ENCODE data around the gene CEP104.
"Not testable (repeated sequence)": the region's sequence is repeated elsewhere in the genome, so short reads cannot be mapped to it uniquely, and the experiment has no call there.

CEP104 gene

GRCh38 chr1:3821447-3821846, 35.6 kb downstream of the CEP104 start:
- DNase-seq, result no peak

- DNase-seq, result no peak
Measured at GRCh38 chr1:3821004-3821403, 36.0 kb downstream of the CEP104 start.

GRCh38 chr1:3820316-3820715, 36.7 kb downstream of the CEP104 start:
- no peak for DNase-seq

GRCh38 chr1:3819771-3820200, 37.2 kb downstream of the CEP104 start:
- no peak for DNase-seq

- DNase-seq, result no peak
Measured at GRCh38 chr1:3817821-3818597, 39.0 kb downstream of the CEP104 start.

- no peak for DNase-seq
Measured at GRCh38 chr1:3817138-3817740, 39.8 kb downstream of the CEP104 start.

GRCh38 chr1:3816331-3817137, 40.5 kb downstream of the CEP104 start:
- DNase-seq, result no peak

- DNase-seq, result no peak
Measured at GRCh38 chr1:3814771-3815561, 42.0 kb downstream of the CEP104 start.

- DNase-seq, result no peak
Measured at GRCh38 chr1:3814065-3814464, 42.9 kb downstream of the CEP104 start.

- no peak for DNase-seq
Measured at GRCh38 chr1:3811595-3811911, 45.5 kb downstream of the CEP104 start.

- not testable (repeated sequence) for DNase-seq
Measured at GRCh38 chr1:3810149-3810761, 46.8 kb downstream of the CEP104 start.

GRCh38 chr1:3809680-3810079, 47.3 kb downstream of the CEP104 start:
- DNase-seq, result no peak

GRCh38 chr1:3807769-3808168, 49.2 kb downstream of the CEP104 start:
- DNase-seq, result no peak

GRCh38 chr1:3805038-3805437, 52.0 kb downstream of the CEP104 start:
- DNase-seq, result no peak

- not testable (repeated sequence) for DNase-seq
Measured at GRCh38 chr1:3804627-3804944, 52.4 kb downstream of the CEP104 start.

- DNase-seq, result no peak
Measured at GRCh38 chr1:3803905-3804626, 52.9 kb downstream of the CEP104 start.

- not testable (repeated sequence) for DNase-seq
Measured at GRCh38 chr1:3800795-3801194, 56.2 kb downstream of the CEP104 start.

GRCh38 chr1:3799976-3800685, 56.9 kb downstream of the CEP104 start:
- no peak for DNase-seq

GRCh38 chr1:3796215-3797061, 60.6 kb downstream of the CEP104 start, which contains the start of gene LRRC47:
LRRC47 (minus strand) TSS chr1:3796498; CDS start chr1:3796476, 22 bp downstream.
- peak; percentile 92 for DNase-seq

Measured in central memory CD4-positive, alpha-beta T cell (primary cell).